Right cardiac atrium (tissue), 5 donors: ENCODE data around the gene DHRS1. TPM values are rescaled to one million over a fixed set of nuclear protein-coding genes. Genes with fewer than 3 reads are reported as not detected.

Source experiments
- ATAC-seq, 2 donors: fragments of 200-7000 bp; cut with Tn5 transposase; one replicate each; pipeline versions ENCODE4 v1.8.0 to v1.9.1; 2020; ENCODE audit warnings: moderate library complexity in 2 of 2, mild to moderate bottlenecking in 1 of 2
- DNase-seq, 3 donors: peaks; one replicate each; pipeline ENCODE4 v3.0.0-alpha.2; 2020
- H3K27ac ChIP-seq: one replicate; pipeline ENCODE4 v1.5.1; 2013; ENCODE audit warnings: mild to moderate bottlenecking, low read length, control low read depth, moderate library complexity
- H3K27me3 ChIP-seq: one replicate; pipeline ENCODE4 v1.6.1; 2013; ENCODE audit not compliant: control insufficient read depth, insufficient read depth
- H3K4me1 ChIP-seq: one replicate; pipeline ENCODE4 v1.6.1; 2013; ENCODE audit warnings: low read length; ENCODE audit not compliant: control insufficient read depth, insufficient read depth
- H3K4me3 ChIP-seq: one replicate; pipeline ENCODE4 v1.5.1; 2013; ENCODE audit warnings: low read length, control low read depth
- H3K9me3 ChIP-seq: one replicate; pipeline ENCODE4 v1.6.1; 2013; ENCODE audit warnings: low read length; ENCODE audit not compliant: control insufficient read depth
- WGBS: extraction: QIAGEN DNeasy Blood & Tissue Kit; methylation state at CpG from one replicate; pipeline ENCODE4 v1.1.7; 2013; 5-methylcytosine and 5-hydroxymethylcytosine counted together
- intact Hi-C, 4 donors: fragments of 100-400 bp; cut with DNase I; formaldehyde crosslinking; loops; one replicate each; pipeline versions ENCODE4 v1.11.0 to v1.14.0; 2022 to 2023
- polyA plus RNA-seq: library from polyadenylated mRNA; stranded (reverse); fragments of 200-250 nt; gene quantifications from one replicate; pipeline ENCODE4 v1.2.3, GENCODE V29; 2013
- total RNA-seq, 4 donors: library from RNA; stranded (reverse); fragmentation: NEBNext Ultra II Directional; extraction: Animal tissue kit (Norgen Biotek cat#: 25700); gene quantifications; one replicate each; pipeline ENCODE4 v1.2.1, GENCODE V29; 2021
- donor health status: healthy with polysubstance abuse.
- donor health status: DM: no; HTN: yes; CAD: no.
- donor health status: DM: no; HTN: no; CAD: no.
- donor health status: DM: no; HTN: yes; CAD: no; lungs with severe emphysema.
- donor health status: DM: yes; HTN: yes; CAD: no.

DHRS1 gene
- total and polyA plus RNA-seq, 5 donors = 5.9 to 12.0 (median 9.9) TPM

DNA sequence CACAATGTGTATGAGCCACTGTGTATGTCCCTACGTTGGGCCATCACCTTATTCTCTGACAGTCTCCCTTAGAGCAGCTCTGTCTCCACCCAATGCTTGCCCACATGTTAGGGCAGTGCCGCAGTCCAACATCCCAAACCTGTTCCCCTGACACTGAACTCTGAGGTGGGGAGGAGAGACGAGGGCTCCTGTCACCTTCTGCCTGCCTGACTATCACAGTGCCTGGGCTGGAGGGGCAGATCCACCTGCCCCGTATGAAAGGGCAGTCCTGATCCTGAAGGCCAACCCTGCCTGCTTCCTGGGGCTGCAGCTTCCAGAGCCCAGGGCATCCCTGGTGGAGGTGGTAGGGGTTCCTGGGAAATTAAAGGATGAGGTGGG, 38.8 kb downstream of the DHRS1 start:
- 78% methylated on average over 4 of the region's 4 CpGs for WGBS
- Histone ChIP-seq H3K9me3 (no peaks in the 10 kb centered on the region), H3K4me3 (no peak overlapping the region), H3K27me3 (no peaks in the 10 kb centered on the region), H3K27ac (no peak overlapping the region), H3K4me1 (no peaks in the 10 kb centered on the region)
- ATAC-seq = no peak
- no peak for DNase-seq
- intact Hi-C loops = no loop called here

DNA sequence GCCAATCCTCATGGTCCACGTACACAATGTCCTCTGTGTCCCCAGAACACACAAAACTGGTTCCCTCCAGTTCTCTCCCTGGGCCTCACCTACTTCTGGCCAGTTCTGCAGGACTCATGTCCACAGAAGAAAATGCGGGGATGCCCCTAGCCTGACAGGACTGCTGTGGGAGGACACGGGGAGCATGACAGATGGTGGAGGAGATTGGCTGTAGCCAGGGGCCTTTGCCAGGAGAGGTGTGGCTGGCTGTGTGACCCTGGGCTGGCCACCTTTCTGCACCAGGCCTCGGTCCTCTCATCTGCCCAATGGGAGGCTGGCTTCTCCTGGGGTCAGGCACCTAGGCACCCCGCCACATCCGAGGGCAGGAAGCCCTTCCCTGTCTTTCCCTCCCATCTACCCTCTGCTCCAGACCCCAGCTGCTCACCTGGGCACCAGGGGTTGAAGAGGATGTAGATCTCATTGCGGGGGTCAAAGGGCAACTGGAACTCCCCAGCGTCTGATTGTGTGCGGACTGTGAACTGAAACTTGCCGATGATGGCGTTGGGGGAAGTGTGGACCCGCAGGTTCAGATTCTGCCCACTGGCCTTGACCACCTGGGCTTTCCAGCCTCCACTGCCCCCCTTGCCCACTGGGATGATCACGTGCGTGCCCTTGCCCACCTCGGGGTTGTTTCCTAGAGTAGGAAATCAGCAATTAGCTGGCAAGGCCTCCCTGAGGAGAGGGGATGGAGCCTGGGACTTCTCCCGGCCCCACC, 39.4 kb downstream of the DHRS1 start:
- ATAC-seq = no peak
- Histone ChIP-seq H3K9me3 (no peaks in the 10 kb centered on the region), H3K4me3 (no peak overlapping the region), H3K27ac (no peak overlapping the region), H3K27me3 (no peaks in the 10 kb centered on the region), H3K4me1 (no peaks in the 10 kb centered on the region)
- 86% methylated on average over 16 of the region's 16 CpGs for WGBS
- DNase-seq = no peak
- intact Hi-C loops = no loop called here

DNA sequence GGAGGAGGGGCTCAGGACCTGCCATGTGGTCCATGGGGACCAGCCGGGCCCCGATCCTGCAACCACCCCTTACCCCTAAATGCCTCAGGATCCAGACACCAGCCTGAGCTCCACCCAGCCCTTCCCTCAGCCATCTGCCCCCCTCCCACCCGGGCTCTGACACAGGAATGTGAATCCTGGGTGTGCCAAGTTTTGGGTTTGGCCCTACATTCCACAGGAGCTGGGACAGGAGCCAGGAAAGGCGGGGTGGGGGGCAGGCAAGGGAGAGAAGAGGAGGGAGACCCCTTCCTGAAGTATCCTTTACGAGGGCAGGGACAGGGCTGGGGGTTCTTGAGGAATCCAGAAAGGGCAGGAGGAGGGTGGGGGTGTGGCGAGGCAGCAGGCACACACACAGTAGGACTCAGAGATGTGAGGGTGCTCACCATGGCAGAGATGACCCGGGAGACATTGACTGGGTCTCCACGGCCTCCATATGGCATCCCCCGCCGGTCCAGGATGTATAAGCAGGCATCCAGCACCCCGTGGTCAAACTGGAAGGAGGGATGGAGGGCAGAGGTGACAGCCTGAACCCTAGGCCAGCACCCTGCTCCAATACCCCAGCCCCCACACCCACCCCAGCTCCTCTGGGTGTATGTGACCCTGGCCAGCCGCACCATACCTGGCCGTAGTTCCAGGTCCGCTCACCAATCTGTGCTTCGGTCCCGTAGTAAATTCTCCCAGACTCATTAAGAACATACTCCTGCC, 40.1 kb downstream of the DHRS1 start:
- ATAC-seq (peak in 1 of 2 donors; percentile 14), DNase-seq (no peak)
- no peaks in the 10 kb centered on the region for H3K27me3 ChIP-seq
- no peaks in the 10 kb centered on the region for H3K4me1 ChIP-seq
- no peak overlapping the region for H3K4me3 ChIP-seq
- H3K27ac ChIP-seq = no peak overlapping the region
- no peaks in the 10 kb centered on the region for H3K9me3 ChIP-seq
- 76% methylated on average over 16 of the region's 16 CpGs for WGBS
- intact Hi-C loops = no loop called here

DNA sequence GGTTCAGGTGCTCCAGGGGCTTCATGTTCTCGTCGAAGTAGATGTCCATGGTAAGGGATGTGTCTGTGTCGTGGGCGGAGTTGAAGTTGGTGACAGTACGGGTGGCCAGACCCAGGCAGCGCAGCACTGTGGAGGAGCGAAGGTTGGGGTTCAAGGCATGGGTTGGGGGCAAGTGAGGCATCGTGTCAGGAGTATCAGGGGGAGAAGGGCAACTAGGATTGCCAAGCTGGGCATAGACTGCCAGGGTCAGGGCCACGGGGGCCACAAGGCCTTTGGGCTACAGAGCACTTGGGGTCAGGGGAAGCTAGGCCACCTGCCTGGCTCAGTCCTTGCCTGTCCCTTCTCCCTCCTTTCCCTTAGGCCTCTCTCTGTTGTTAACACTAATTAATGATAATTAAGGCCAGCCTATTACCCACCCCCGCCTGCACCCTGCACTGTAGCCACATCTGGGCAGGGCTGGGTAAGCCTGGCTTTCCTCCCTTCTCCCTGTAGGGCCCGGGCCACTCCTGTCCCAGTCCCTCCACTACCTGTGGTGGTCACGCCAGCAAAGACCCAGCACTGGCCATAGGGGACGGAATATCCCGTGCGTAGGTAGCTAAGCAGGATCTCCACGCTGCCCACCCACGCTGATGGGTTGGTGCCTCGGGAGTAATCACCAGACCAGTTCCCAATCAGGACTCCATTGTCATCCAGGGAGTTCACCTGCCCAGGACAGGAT, 40.9 kb downstream of the DHRS1 start:
- H3K4me1 ChIP-seq = no peaks in the 10 kb centered on the region

DNA sequence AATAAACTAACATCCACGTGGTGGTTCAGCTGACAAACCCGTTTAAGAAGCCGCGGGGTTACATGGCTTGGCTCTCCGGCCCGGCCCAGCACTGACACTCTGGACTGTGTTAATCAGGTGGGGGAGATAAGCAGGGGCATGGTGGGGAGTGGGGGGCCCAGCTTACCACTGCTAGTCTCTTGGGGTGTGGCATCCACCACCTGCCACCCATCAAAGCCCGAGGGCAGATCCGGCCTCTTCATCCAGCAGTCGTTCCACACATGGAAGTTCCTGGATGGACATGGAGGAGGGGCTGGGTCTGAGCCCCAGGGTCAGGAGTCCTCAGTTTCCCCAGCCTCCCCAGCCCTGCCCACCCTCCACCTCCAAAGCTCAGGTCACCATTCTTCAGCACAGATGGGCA, 41.5 kb downstream of the DHRS1 start:
- intact Hi-C loops = no loop called here

More for the DNA sequence above, 40.9 kb downstream of the DHRS1 start:
- Histone ChIP-seq H3K27me3 (no peaks in the 10 kb centered on the region), H3K4me3 (no peak overlapping the region), H3K9me3 (no peaks in the 10 kb centered on the region), H3K27ac (no peak overlapping the region)
- WGBS = 88% methylated on average over 18 of the region's 18 CpGs
- intact Hi-C loops = no loop called here
- DNase-seq = no peak
- no peak for ATAC-seq

DNA sequence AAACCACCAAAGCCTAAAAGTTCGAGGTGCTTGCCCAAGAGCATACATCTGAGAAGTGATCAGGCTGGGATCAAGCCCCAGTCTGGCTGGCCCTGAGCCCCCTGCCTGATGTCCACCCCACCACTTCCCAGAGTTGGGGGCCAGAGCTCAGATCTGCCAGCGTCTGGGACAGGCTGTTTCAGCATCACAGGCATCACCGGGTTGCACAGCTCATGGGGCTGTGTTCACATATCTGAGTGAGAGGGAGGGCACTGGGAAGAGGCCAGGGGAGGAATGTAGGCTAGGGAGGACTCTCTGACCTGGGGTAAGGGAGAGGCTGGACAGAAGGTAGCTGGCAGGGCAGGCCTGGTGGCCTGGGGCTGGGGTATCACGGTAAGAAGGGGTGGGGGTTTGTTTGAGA, 42.6 kb downstream of the DHRS1 start:
- no peaks in the 10 kb centered on the region for H3K27me3 ChIP-seq
- no peaks in the 10 kb centered on the region for H3K9me3 ChIP-seq
- 63% methylated on average over 4 of the region's 4 CpGs for WGBS
- ATAC-seq = no peak
- H3K27ac ChIP-seq = no peak overlapping the region
- H3K4me1 ChIP-seq = no peaks in the 10 kb centered on the region
- DNase-seq = no peak
- H3K4me3 ChIP-seq = no peak overlapping the region
- intact Hi-C loops = no loop called here

More for the DNA sequence above, 41.5 kb downstream of the DHRS1 start:
- ATAC-seq = no peak
- 78% methylated on average over 9 of the region's 9 CpGs for WGBS
- no peaks in the 10 kb centered on the region for H3K27me3 ChIP-seq
- H3K27ac ChIP-seq = no peak overlapping the region
- DNase-seq = no peak
- H3K9me3 ChIP-seq = no peaks in the 10 kb centered on the region
- no peak overlapping the region for H3K4me3 ChIP-seq
- no peaks in the 10 kb centered on the region for H3K4me1 ChIP-seq

DNA sequence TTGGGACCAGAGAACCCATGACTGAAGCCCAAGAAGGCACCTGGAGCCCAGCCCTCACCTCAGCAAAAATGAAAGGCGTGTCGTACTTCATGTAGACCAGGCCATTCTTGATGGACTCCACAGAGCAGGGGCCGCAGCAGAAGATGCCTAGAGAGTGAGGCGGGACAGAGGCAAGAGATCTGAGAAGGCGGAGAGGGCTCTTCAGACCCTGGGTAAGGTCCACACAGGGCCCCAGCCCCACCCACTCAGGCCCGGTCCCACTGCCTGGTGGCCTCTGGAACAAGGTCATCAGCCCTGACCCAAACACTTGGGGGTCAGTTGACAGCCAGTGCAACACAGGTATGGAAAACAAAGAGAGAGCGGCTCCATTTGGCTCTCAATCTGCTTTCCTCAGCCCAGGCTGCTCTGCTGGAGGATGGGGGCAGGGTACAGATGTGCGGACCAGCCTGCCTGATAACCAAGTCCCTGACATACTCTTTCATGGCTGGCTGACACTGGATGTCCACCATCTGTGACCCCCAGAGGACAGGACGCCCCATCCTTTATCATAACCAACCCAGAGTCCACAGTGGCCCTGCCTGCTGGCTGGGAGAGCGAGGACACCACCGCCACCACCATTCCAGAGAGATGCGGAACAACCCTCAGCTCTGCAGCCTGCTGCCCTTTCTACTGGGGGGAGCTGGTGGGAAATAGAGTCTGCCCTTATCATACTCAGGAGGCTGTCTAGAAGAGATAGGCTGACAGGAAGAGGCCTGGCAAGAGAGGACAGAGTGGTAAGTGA, 43.5 kb downstream of the DHRS1 start:
- Histone ChIP-seq H3K27me3 (no peaks in the 10 kb centered on the region), H3K27ac (no peak overlapping the region), H3K4me1 (no peaks in the 10 kb centered on the region), H3K4me3 (no peak overlapping the region), H3K9me3 (no peaks in the 10 kb centered on the region)
- 89% methylated on average over 12 of the region's 12 CpGs for WGBS
- DNase-seq (no peak), ATAC-seq (no peak)
- intact Hi-C loops = no loop called here

DNA sequence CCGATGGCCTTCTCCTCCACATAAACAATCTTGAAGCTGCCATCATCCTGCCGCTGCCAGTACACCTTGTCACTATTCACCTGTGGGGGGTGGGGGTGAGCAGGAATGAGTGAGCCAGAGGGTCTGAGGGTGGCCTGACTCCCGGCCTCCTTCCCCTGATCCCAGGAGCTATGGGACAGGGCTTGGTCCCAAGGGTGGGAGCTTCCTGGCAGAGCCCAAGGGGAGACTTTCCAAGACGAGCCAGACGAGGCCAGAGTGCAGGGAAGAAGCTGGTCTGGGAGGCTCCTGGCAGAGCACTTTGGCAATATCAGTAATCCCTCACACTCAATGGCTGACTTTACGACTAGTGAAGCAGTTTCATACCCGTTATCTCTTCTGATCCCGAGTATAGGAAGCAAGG, 44.1 kb downstream of the DHRS1 start:
- no peaks in the 10 kb centered on the region for H3K4me1 ChIP-seq
- no peaks in the 10 kb centered on the region for H3K9me3 ChIP-seq
- DNase-seq (no peak), ATAC-seq (no peak)
- 86% methylated on average over 8 of the region's 8 CpGs for WGBS
- no peak overlapping the region for H3K4me3 ChIP-seq
- intact Hi-C loops = no loop called here
- no peaks in the 10 kb centered on the region for H3K27me3 ChIP-seq
- H3K27ac ChIP-seq = no peak overlapping the region

DNA sequence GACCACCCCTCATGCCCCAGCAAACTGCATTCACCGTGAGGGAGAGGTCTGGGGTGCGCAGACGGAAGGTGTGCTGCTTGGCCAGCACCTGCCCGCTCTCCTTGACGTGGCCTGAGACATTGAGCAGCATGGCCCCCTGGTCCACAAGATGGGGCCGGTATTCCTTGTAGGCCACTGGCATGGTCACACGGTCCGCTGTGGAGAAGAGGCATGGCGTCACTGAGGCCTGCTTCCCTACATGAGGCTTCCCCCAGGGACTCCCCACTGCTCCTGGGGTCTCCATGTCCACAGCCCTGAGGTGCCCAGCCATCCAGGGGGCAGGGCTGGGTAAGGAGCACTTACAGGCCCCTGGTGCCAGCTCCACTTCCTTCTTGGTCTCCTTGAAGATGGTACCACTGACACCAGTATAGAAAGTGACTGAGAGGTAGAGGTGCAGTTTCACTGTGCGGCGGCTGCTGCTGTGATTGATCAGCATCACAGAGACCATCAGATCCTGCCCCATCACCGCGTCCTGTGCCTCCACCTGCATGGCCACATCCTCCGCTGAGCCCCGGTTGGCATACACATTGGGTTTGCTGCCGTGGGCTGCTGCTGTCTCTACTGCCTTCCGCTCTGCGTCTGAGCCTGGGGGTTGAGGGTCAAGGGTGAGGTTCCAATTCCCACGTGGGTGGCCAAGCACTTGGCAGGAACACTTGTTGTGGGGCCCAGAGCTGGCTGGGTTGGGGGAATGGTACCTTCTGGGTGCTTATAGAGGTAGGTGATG, 44.8 kb downstream of the DHRS1 start:
- no peaks in the 10 kb centered on the region for H3K9me3 ChIP-seq
- H3K27ac ChIP-seq = no peak overlapping the region
- intact Hi-C loops = no loop called here
- H3K4me1 ChIP-seq = no peaks in the 10 kb centered on the region
- no peak for DNase-seq
- no peak for ATAC-seq
- no peaks in the 10 kb centered on the region for H3K27me3 ChIP-seq
- H3K4me3 ChIP-seq = no peak overlapping the region
- 93% methylated on average over 19 of the region's 19 CpGs for WGBS

DNA sequence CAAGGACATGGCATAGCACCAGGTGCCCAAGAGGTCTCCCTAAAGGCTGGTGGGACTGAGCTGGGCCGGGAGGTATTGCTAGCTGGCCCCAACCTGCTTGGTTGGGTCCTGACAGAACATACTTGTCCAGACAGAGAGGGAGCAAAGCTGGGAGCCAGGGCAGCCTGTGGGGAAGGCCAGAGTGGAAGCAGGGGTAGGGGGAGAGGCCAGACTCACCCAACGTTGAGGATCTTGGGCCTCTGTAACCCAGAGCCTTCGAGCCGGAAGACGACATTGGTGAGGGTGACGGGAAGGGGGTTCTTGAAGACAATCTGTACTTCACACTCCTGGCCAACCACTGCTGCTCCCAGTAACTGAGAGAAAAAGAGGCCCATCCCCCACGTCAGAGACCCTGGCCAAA, 45.6 kb downstream of the DHRS1 start:
- Histone ChIP-seq H3K4me1 (no peaks in the 10 kb centered on the region), H3K4me3 (no peak overlapping the region), H3K27me3 (no peaks in the 10 kb centered on the region), H3K9me3 (no peaks in the 10 kb centered on the region), H3K27ac (no peak overlapping the region)
- DNase-seq = no peak
- no peak for ATAC-seq
- intact Hi-C loops = no loop called here
- 87% methylated on average over 7 of the region's 7 CpGs for WGBS
